Epithelial cell of proximal tubule (primary cell): ENCODE data around the gene EFNA4. TPM values are rescaled to one million over a fixed set of nuclear protein-coding genes. Genes with fewer than 3 reads are reported as not detected.

Source experiments
- DNase-seq: peaks from one replicate; pipeline ENCODE4 v3.0.0-alpha.2; 2011; ENCODE audit warnings: low read depth
- H3K4me3 ChIP-seq: 2 replicates; pipeline ENCODE4 v1.5.1; 2011; ENCODE audit warnings: low read depth, mild to moderate bottlenecking, low read length
- CTCF ChIP-seq: conservative IDR thresholded peaks from 2 replicates; pipeline ENCODE4 v1.5.1; 2012; ENCODE audit warnings: low read depth, mild to moderate bottlenecking, low read length
- total RNA-seq: library from RNA; depleted of rRNA; stranded (reverse); fragments of >200 nt; gene quantifications from 2 replicates; pipeline ENCODE4 v1.2.3, GENCODE V29; 2015

Gene EFNA4
- total RNA-seq, 1 donor from 2014 or later, result 10.8 TPM

DNA sequence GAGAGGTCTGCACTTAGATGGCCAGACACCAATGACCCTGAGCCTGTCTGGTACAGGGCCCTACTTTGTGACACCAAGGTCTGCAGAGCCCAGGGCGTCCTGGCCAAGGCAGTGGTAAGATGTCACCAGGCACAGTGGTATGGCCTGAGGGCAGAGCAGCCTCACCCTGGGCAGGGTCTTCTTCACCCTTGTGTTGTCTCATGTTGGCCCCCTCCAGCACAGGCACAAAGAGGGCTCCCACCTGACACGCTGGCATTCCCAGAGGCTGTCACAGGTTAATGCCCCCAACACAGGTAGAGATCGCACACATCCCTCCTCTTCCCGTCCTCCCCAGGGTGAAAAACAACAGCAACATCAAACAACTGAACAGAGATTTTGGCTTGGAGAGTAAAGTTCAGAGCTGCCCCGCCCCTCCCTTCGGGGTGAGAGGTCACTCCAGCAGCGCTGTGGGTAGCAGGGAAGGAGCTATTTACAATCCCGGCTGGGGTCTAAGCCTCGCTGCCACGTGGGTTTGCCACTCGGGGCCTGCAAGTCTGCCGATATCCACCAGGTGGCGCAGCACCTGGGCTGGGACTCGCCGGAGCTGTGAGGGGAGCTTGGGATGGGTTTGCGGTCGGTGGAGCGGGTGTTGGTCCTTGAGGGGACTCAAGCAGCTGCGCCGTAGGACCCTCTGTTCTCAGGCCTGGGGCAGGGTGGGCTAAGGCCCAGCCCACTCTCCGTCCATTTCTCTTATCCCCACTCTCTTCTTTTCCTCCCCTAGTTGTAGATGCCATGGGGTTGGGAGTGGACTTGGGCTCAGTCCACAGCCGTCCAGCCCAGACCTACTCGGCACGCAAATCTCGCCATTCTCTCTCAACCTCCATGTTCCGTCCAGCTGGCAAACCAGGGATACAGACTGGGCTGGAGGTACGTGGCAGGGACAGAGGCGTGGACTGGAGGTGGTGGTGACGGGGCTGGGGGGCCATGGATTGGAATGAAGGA, 27.8 kb downstream of the EFNA4 start:
- peak; percentile 90 for TF ChIP-seq CTCF
- DNase-seq, result no peak
- no peak overlapping the region for H3K4me3 ChIP-seq

DNA sequence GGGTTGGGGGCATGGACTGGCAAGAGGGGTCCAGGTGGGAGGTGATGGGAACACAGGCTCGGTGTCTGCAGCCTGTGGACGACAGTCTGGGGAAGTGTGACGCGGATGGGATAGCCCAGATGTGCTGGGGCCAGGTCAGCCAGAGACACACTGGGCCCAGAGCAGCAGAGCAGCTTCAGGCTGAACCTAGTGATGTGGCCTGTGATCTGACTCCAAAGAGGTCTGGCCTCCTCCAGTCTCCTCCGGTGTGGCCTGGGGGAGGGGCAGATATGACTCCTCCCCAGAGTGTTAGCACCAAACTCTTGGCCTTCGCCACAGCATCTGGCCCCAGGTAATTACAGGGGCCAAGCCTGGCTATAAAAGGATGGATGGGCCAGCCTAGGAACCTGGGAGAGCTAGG, 28.6 kb downstream of the EFNA4 start:
- TF ChIP-seq CTCF, result no peak
- DNase-seq, result no peak
- H3K4me3 ChIP-seq, result no peak overlapping the region

- no peak for DNase-seq
- no peak for TF ChIP-seq CTCF
- no peak overlapping the region for H3K4me3 ChIP-seq
These were observed 29.1 kb downstream of the EFNA4 start for GRCh38 chr1:155092641-155093040.

DNA sequence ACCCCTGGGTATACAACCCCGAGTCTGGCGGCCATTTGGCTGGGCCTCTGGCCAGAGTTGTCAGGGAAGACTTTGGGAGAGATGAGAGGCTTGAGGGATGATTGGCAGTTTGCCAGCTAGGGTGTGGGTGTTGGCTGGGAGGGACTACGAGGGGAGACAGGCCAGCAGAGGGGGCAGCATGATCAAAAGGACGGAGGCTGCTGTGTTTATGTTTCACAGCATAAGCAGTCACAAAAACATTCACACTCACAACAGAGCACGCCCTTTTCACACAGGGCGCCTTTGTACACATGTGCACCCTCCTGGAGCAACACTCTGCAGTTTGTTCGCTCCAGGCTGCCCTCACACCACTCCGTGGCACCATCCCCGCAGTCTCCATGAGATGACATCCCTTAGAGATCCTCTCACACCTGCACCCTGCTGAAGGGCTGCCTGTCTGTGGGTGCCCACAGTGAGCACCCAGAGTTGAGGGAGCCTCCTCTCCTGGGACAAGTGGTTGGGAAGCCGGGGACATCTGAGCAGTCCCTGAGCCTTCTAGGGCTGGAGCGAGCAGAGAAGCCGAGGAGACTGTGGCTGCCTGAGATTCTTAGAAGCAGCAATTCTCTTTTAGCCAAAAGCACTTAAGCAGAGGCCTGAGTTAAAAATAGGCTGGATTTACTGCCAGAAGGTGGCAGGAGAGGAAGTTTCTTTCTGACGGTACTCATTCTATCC, 30.5 kb downstream of the EFNA4 start:
- peak; percentile 63 for TF ChIP-seq CTCF
- no peak overlapping the region for H3K4me3 ChIP-seq
- no peak for DNase-seq

DNA sequence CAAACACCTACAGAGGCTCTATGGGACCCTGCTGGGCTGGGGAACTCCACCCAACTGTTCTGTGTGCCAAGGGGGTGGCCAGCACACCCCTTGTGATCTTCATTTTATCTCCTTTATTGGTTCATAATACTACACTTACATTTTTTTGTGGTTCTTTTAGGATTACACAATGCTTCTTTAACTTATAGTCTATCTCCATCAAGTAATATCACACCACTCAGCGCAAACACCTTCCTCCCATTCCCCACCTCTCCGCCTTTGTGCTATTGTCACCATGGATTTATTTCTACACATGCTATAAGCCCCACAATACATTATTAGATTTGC, 31.0 kb downstream of the EFNA4 start:
- no peak for DNase-seq
- no peak overlapping the region for H3K4me3 ChIP-seq
- no peak for TF ChIP-seq CTCF

- H3K4me3 ChIP-seq, result no peak overlapping the region
- no peak for TF ChIP-seq CTCF
- DNase-seq, result no peak
These were observed 35.8 kb downstream of the EFNA4 start for GRCh38 chr1:155099331-155099730.
